ENCODE measurements around the gene NELFA.

The NELFA gene

GRCh38 chr4:2047781-2048581 is 39.2 kb upstream of the NELFA start:
- no peak overlapping the region for H3K4me3 ChIP-seq (ENCODE audit: low read depth, low read length)
- TF ChIP-seq, protein P1, sequence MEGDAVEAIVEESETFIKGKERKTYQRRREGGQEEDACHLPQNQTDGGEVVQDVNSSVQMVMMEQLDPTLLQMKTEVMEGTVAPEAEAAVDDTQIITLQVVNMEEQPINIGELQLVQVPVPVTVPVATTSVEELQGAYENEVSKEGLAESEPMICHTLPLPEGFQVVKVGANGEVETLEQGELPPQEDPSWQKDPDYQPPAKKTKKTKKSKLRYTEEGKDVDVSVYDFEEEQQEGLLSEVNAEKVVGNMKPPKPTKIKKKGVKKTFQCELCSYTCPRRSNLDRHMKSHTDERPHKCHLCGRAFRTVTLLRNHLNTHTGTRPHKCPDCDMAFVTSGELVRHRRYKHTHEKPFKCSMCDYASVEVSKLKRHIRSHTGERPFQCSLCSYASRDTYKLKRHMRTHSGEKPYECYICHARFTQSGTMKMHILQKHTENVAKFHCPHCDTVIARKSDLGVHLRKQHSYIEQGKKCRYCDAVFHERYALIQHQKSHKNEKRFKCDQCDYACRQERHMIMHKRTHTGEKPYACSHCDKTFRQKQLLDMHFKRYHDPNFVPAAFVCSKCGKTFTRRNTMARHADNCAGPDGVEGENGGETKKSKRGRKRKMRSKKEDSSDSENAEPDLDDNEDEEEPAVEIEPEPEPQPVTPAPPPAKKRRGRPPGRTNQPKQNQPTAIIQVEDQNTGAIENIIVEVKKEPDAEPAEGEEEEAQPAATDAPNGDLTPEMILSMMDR (IDR thresholded peaks at IDR 0.05; ENCODE audit: borderline replicate concordance, insufficient read depth, low read depth, low read length) = no peak

DNA sequence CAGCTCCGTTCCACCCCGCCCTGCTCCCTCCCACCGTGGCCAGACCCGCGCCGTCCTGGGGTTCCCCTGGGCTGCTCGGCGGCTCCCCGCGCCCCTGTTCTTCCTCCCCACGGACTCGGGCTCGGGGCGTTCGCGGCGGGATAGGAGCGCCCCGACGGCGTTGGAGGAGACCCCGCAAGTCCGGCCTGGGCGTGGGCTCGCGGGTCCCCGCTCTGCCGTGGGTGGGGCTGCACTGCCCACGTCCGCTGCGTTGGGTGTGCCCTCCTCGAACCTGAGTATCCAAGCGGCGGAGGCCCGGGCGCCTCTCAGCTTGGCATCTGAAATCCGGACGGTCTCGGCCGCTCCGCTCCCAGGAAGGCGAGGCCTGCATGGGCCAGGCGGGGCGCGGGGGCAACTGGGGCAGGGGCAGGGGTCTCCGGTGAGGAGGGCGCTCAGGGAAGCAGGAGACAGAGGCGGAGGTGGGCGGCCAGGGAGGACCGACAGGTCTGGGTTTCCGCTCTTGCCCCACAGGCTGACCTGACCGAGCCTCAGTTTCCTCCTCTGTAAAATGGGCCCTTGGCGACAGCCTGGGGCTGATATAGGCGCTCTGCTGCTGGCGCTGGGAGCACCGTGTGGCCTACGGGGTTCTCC is 38.4 kb upstream of the NELFA start:
- TF ChIP-seq, protein P1 (IDR thresholded peaks at IDR 0.05; ENCODE audit: borderline replicate concordance, insufficient read depth, low read depth, low read length) = no peak
- no peak overlapping the region for H3K4me3 ChIP-seq (ENCODE audit: low read depth, low read length)

DNA sequence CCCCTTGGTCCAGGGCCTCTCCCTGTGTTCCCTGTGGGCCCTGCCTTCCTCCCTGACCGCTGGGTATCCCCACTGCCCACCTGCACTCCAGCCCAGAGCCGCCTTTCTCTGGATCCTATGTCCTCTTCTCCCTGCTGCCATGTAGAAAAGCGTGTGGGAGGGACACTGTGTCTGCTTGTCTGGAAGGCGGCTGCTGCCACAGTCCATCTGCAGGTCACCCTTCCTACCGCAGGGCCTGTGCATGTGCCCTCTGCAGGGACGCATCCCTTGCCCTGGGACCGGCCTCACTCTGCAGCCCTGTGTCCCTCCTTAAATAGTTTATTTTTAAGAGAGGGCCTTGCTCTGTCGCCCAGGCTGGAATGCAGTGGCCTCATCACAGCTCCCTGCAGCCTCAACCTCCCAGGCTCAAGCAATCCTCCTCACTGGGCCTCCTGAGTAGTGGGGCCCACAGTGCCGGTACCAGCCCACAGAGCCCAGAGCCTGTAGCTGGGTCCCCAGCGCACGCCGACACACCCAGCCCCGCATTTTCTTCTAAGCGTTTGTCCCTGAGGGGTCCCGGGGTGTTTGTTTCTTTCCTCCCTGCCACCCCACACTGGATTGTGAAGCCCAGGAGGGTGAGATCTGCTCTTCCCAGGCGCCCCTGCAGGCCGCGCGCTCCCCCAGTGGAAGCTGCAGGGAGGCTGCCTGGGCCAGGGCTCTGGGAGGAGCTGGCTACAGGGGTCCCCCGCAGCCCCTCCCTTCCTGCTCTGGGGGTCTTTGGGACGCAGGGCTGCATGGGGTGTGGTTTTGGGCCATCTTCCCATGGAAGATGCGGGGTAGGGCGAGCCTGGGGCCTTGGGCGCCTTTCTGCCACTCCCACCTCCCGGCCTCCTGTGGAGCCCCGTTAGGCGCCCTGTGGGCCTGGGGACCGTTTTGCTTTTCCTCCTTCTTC is 37.5 kb upstream of the NELFA start:
- TF ChIP-seq, protein P1 (IDR thresholded peaks at IDR 0.05; ENCODE audit: borderline replicate concordance, insufficient read depth, low read depth, low read length) = no peak
- H3K4me3 ChIP-seq (ENCODE audit: low read depth, low read length) = no peak overlapping the region

- no peak overlapping the region for H3K4me3 ChIP-seq (ENCODE audit: low read depth, low read length)
- TF ChIP-seq, protein P1 (IDR thresholded peaks at IDR 0.05; ENCODE audit: borderline replicate concordance, insufficient read depth, low read depth, low read length) = no peak
Observed at GRCh38 chr4:2045518-2045951, 36.8 kb upstream of the NELFA start.

DNA sequence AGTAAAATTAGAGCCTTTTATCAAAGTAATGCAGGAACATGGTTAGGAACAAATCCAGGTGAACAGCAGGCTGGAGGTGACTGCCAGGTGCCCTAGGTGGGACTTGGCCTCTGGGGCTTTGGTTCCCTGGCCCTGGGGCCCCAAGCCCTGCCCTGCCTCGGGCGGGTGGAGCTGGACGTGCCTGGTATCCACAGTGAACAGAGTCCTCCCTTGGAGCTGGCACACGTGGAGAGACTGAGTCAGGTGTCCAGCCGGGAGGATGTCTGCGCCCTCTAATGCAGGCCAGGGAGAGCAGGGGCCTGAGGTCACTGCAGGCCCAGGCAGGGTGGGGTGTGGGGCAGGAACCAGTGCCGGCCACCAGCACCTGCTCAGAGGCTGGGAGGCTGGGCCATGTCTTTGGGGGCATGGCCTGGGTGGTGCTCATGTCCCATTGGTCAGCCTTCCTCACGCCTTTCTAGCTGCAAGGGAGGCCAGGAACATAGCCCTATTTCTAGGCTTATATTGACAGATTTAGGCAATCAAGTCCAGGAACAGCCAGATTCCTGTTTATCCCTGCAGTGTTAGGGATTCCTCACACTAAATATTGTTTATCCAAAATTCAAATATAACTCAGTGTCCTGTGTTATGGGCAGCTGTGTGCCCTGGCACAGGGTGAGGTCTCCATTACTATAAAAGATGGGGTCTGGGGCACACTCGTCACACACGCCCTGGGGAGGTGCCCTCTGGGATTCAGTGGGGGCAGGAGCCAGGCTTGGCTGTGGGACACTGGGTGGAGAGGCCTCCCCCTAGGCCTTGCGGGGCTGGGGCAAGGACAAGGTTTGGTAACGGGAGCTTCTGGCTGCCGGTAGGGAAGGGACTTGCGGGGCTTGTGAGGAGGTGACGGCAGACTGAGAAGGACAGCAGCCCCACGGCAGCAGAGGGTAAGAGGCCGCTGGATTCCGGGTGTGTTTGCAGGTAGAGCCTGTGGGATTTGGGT is 36.1 kb upstream of the NELFA start:
- TF ChIP-seq, protein P1 (IDR thresholded peaks at IDR 0.05; ENCODE audit: borderline replicate concordance, insufficient read depth, low read depth, low read length) = no peak
- H3K4me3 ChIP-seq (ENCODE audit: low read depth, low read length) = no peak overlapping the region

- TF ChIP-seq, protein P1 (IDR thresholded peaks at IDR 0.05; ENCODE audit: borderline replicate concordance, insufficient read depth, low read depth, low read length) = no peak
Observed at GRCh38 chr4:2044119-2044485, 35.3 kb upstream of the NELFA start.

More at GRCh38 chr4:2044119-2044485, 35.3 kb upstream of the NELFA start:
- H3K4me3 ChIP-seq (ENCODE audit: low read depth, low read length) = no peak overlapping the region

Data from GM12875 (cell line).